HL-60/S4 treated with retinoic acid at 250 ng/mL for 4 days and 3 days (cell line): ENCODE results near the gene TLE2.

Source experiments
- in situ Hi-C: fragments of 300-500 bp; cut with MboI; formaldehyde crosslinking; loops from 2 replicates; pipeline ENCODE4 v1.7.0; 2022; ENCODE audit warnings: low sequenced_read_pairs

Gene TLE2

DNA sequence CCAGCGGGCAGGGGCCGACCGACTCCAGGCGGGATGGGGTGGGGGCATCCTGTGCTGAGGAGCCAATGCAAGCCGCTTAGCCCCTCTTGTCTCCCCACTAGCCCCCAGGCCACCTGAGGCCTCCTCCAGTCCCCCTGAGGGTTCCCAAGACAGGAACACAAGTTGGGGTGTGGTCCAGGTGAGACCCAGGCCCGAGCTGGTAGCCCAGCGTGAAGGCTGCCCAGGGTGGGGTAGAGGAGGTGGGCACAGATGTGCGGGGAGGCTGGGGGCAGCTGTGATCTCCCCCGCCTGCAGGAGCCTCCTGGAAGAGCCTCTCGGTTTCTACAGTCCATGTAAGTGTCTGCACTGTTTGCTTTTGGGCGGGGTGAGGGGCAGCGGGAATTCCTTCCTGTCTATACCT is 41.3 kb downstream of the TLE2 start:
- in situ Hi-C loops = no loop called here

DNA sequence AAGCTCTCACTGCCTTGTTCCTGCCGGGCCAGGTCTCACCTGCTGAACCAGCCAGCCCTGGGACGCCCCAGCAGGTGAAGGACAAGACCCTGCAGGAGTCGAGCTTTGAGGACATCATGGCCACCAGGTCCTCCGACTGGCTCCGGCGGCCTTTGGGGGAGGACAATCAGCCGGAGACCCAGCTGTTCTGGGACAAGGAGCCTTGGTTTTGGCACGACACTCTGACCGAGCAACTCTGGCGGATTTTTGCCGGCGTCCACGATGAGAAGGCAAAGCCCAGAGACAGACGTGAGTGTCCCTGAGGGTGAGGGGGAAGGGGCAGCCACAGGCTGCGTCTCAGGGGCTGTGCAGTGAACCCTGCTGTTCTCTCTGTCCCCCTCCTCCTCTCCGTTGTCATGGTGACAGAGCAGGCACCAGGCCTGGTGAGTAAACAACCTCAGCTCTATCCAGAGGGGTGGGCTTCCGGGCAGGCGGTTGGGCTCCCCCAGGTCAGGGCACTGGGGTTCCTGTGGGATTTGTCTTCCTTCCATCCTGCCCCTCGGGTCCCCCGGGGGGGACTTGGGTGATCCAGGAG is 42.0 kb downstream of the TLE2 start:
- in situ Hi-C loops = no loop called here

DNA sequence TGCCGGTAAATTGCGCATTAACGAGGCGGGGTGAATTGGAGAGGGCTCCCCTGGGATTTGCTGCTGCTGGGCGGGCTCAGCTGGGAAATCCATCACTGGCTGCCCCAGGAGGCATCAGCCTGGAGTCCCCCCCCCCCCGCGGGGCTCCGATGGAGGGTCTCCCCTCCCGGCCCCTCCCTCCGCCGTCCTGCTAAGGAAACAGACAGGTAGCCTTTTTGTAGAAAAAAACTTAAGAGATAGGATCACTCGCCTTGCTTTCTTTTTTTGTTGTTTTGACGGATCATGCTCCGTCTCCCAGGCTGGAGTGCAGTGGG is 44.9 kb downstream of the TLE2 start:
- in situ Hi-C loops = no loop called here

DNA sequence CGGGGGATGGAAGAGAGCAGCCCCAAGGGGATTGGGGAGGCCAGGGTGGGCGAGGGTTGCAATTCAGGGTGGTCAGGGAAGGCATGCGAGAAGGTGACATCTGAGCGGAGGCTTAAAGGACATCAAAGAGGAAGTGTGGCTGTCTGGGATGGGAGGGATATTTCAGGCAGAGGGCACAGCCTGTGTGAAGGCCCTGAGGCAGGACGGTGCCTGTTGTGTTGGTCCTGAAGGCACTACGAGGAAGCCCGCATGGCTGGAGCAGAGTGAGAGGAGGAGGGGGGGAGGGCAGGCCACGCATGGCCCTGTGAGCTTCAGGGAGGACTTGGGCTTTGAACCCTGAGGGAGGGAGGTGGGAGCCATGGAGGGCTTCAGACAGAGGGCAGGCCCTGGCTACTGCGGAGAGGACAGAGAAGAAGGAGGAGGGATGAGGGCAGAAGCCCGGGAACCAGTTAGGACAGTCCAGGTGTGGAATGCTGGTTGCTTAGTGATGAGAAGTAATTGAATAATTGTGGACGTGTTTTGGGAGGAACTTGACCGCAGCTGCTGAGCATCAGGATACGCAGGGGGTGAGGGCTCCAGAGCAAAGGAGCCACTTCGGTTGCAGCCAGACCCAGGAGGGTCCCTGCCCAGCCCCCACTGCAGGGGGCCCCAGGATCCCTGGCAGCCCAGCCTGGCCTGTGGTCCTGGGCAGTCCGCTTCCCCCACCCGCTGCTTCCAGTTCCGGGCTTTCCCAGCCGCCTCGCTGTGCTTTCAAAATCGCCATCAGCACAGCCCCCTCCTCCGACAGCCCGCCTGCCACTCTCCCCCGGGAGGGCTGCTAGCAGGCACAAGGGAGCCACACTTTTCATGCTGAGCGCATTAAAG is 45.5 kb downstream of the TLE2 start:
- in situ Hi-C loops = no loop called here

DNA sequence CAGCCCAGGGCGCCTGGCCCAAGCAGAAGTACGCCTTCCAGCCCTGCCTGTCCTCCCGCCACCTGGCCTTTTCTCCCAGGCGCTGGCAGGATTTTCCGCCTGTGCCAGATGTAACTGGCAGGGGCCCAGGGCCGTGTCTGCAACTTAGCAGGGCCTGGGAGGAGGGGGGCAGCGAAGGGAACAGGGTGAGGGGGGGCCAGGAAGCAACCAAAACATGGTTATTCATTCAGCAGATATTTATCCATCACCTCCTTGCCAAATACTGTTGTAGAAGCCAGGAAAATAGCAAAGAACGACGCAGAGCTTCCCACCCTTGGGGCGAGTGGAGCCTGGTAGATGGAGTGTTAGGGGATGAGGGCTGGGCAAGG is 46.1 kb downstream of the TLE2 start:
- in situ Hi-C loops = no loop called here

DNA sequence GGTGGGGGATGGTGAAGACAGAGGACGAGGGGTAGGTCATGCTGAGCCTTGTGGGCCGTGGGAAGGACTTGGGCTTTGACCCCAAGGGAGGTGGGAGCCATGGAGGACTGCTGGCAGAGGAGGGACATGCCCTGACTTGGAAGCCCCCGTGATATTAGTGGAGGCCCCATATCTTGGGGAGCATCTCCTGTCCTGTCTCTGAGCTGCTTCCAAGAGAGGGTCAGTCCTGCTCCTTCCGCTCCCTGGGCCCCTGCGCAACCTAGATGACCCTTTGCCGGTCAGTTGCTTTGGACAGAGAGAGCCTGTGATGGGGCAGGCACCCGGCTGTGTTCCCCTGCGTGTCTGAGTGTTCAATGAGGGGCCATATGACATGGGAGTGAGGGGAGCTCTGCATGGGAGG is 46.5 kb downstream of the TLE2 start:
- in situ Hi-C loops = no loop called here

DNA sequence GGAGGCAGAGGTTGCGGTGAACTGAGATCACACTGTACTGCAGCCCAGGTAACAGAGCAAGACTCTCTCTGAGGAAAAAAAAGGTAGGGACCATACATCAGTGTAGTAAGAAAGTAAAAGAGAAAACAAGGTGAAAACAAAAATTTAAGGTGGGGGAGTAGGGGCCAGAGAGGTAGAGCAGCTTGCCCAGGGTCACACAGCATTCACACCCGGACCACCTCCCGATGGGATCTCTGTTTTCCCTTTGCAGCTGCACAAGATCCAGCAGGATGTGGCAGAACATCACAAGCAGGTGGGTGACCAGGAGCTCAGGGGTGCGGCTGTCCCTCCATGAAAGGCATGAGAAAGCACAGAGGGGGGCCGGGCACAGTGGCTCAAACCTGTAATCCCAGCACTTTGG is 47.2 kb downstream of the TLE2 start:
- in situ Hi-C loops = no loop called here

DNA sequence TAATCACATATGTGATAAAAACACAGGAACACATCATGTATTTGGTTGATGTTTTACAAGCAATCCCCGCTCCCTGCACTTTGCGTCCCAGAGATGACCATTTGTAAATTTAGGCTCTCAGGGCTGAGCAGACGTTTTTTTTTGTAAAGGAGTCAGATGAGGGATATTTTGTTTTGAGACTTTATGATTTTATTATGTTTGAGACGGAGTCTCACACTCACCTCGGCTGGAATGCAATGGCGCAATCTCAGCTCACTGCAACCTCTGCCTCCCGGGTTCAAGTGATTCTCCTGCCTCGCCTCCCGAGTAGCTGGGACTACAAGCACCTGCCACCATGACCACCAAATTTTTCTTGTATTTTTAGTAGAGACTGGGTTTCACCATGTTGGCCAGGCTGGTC is 50.3 kb downstream of the TLE2 start:
- in situ Hi-C loops = no loop called here

DNA sequence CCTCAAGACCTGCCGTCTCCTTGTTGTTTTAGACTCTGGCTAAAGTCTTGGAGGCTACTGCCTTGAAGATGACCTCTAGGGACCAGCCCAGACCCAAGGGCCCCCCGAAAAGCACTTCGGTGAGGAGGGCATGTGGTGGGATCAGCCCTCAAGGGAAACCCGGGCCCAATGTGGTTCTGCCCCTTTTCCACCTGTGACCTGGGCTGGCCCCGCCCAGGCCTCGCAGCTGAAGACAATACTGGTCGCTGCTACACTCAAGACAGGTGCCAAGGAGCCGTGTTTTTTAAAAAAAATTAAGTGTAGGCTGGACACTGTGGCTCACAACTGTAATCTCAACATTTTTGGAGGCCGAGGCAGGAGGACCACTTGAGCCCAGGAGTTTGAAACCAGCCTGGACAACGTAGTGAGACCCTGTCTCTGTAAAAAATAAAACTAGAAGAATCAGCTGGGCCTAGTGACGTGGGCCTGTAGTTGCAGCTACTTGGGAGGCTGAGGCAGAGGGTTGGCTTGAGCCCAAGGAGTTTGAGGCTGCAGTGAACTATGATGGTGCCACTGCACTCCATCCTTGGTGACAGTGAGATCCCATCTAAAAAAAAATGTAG is 50.8 kb downstream of the TLE2 start:
- in situ Hi-C loops = no loop called here

DNA sequence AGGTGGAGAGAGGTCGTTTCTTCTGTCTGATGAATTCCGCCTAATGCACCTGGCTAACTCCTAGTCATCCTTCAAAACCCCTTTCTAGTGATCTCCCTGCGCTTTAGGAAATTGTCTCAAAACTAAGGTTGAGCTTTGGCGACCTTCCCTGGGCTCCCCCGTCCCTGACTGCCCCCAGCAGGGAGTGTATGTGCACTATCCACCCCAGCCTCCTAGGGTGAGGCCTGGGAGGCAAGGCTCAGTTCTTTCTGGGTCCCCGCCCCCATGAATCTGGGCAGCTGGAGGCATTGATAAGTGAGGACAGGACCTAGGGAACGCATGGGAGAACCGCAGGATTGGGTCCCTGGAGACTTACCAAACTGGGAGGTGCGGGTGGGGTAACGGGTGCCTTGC is 51.3 kb downstream of the TLE2 start:
- in situ Hi-C loops = no loop called here

DNA sequence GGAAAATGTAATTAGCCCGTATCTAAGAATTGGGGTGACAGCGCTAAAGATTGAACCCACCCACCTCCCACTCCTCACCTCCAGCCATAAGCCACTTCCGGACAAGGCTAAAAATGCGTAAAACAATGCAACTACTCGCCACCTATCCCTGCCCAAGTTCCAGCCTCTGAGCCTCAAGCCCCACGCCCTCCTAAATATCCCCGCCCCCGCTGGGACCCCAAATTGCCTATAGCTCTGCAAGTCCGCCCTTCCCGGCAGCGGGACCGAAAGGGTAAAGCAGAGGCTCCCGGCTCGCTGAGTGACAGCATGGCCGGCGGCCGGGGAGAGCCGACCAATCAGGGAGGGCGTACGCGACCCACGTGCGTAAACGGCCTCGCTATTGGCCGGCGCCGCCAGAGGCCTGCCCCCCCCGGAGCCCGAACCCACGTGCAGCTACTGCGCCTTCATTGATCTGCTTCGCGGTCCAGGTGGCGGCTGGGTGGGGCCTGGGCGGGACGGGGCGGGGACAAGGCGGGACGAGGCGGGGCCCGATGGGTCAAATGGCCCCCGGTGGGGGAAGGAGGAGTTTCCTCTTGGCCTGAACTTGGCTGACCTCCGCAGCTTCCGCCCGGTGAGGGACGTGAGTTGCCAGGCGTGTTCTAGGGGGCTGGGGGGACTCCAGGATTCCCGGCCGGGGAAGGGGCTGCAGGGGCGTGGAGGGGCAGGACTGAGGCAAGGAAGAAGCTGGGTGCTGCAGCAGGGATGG is 51.9 kb downstream of the TLE2 start, which contains the start of gene TLE6:
TSS of gene TLE6 (plus strand) at position 564 of the 745 bp plus-strand sequence. CDS start 670 bp downstream, outside the sequence.
- in situ Hi-C loops = no loop called here

DNA sequence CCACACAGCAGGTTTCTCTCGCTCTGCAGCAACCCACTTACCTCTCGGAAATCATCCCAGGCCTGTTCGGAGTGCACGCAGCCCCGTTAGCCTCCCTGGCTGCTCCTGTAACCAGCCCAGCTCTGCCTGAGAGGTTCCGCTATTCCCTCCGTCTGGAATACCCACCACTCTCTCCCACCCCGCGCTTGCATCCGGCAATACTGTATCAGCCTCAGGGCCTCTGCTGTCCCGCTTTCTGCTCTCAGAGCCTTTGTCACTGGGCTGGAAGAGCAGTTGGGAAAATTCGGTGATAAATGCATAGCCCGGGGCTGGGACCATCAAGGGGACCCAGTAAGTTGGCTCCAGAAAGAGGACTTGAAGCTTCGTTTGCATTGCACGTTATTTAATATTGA is 52.5 kb downstream of the TLE2 start:
- in situ Hi-C loops = no loop called here

DNA sequence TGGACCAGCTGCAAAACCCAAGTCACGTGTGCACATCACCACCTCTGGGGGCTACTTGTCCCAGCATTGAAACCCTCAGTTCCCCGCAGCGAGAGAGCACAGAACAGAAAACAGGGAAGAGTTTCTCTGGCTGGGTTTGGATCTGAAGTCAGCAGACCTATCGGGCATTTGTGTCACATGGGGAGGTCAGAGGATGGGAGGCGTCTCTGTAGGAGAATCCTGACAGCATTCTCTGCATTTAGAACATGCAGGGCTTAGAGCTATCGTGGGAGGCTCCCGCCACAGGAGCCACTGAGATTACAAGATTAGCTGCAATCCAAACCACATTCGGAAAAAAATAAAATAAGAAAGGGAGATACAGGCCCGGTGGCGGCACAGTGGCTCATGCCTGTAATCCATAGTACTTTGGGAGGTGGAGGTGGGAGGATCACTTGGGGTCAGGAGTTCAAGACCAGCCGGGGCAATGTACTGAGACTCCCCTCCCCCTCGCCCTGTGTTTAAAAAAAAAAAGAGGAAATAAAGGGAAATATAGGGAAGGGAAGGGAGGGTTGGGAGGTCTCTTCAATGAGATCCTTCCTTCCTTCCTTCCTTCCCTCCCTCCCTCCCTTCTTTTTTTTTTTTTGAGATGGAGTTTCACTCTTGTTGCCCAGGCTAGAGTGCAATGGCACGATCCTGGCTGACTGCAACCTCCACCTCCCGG is 54.6 kb downstream of the TLE2 start:
- in situ Hi-C loops = loop anchor here (25.0 kb wide), 1 partner anchor 138 kb away; no protein-coding TSS in a partner anchor

DNA sequence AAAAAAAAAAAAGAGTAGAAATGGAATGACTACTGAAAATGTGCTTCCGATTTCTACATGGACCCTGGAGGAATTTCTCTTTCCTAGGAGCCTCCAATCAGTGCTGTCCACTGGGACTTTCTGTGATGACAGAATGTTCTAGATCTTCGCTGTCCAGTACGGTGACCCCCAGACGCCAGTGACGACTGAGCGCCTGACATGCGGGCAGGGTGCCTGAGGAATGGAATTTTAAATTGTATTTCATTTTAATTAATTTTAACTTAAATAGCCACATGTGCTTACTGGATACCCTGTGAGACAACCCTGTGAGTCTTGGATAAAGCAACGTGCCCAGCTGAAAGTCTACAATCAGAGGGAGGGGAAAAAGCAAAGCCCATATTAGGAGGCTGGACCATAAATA is 55.9 kb downstream of the TLE2 start:
- in situ Hi-C loops = loop anchor here (25.0 kb wide), 1 partner anchor 139 kb away; no protein-coding TSS in a partner anchor

DNA sequence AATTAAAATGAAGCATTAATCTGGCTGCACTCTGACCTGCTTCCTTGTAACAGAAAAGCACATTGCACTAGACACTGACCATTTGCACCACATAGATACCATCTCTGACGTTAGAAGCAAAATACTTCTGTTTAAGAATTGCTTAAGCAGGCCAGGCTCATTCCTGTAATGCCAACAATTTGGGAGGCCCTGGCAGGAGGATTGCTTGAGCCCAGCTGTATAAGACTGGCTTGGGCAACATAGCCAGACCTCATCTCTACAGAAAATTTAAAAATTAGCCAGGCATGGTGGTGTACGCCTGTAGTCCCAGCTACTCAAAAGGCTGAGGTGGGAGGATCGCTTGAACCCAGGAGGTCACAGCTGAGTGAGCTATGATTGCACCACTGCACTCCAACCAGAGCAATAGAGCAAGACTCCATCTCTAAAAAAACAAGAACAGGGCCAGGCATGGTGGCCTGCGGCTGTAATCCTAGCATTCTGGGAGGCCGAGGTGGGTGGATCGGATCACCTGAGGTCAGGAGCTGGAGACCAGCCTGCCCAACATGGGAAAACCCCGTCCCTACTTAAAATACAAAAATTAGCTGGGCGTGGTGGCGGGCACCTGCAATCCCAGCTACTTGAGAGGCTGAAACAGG is 58.8 kb downstream of the TLE2 start:
- in situ Hi-C loops = loop anchor here (25.0 kb wide), 1 partner anchor 142 kb away; no protein-coding TSS in a partner anchor

DNA sequence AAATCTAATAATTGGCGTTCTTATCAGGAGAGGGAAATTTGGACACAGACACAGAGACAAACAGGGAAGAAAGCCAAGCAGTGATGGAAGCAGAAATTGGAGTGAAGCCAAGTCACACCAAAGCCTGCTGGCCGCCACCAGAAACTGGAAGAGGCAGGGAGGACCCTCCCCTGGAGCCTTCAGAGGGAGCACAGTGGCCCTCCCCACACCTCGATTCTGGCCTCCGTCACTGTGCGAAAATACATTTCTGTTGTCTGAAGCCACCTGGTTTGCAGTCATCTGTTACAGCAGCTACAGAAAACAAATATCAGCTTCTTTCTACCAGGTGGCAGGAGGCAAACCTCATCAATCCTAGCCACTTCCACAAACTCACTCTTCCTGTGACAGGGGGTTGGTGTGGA is 60.0 kb downstream of the TLE2 start:
- in situ Hi-C loops = loop anchor here (25.0 kb wide), 1 partner anchor 143 kb away; no protein-coding TSS in a partner anchor

DNA sequence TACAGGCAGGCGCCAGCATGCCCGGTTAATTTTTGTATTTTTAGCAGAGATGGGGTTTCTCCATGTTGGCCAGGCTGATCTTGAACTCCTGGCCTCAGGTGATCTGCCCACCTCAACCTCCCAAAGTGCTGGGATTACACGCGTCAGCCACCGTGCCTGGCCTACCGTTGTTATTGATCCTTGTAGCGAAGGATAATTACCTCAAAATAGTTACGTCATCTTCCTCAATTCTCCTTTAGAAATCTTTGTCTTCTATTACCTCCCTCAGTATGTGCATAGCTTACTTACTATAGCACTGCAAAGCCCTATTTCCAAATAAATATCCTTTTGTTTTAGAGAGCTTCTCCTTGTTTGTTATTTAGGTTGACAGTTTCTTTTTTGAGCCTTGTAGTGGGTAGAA is 61.1 kb downstream of the TLE2 start:
- in situ Hi-C loops = loop anchor here (25.0 kb wide), 1 partner anchor 144 kb away; no protein-coding TSS in a partner anchor

DNA sequence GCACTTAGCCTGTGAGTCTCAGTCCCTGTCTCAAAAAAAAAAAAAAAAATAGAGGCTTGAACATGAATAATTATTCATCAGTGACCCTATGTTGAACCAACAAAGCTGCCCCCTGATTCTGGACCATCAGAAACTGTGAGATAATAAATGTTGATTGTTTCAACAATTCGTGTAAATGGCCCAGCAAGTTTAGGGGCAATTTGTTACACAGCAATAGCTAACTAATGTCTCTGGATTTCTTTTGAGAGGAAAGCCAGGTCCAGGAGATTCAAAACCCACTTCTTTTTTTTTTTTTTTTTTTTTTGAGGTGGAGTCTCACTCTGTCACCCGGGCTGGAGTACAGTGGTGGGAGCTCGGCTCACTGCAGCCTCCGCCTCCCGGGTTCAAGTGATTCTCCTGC is 64.2 kb downstream of the TLE2 start:
- in situ Hi-C loops = loop anchor here (25.0 kb wide), 1 partner anchor 147 kb away; no protein-coding TSS in a partner anchor

DNA sequence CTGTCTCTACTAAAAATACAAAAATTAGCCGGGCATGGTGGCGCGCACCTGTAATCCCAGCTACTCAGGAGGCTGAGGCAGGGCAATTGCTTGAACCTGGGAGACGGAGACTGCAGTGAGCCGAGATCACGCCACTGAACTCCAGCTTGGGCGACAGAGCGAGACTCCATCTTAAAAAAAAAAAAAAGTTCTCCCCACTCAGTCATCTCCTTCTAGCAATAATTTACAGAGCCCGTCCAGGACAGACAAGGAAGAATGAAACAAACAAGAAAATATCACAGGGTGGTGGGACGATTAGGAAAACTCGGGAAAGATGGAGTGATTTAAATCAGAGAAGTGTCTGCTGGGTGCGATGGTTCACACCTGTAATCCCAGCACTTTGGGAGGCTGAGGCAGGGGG is 65.4 kb downstream of the TLE2 start:
- in situ Hi-C loops = loop anchor here (25.0 kb wide), 1 partner anchor 149 kb away; no protein-coding TSS in a partner anchor

DNA sequence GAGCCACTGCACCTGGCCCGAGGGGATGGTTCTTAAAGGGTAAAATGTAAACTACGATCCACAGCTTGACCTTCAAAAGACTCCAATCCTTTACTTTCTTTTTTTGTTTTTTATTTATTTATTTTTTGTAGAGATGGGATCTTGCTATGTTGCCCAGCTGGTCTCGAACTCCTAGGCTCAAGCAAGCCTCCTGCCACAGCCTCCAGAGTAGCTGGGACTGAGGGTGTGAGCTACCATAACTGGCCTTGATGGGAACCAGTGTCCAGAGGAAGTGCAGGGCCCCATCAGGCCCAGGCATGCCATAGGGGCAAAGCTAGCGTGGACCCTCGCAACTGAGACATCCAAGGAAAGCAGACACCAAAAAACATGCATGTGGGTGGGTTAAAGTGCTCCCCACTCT is 66.0 kb downstream of the TLE2 start:
- in situ Hi-C loops = loop anchor here (25.0 kb wide), 1 partner anchor 149 kb away; no protein-coding TSS in a partner anchor
